Adrenal gland (tissue), 12 donors: Measurements from ENCODE around the gene CYBC1. TPM values are rescaled to one million over a fixed set of nuclear protein-coding genes. Genes with fewer than 3 reads are reported as not detected.

ENCODE experiments used
- DNase-seq, 7 donors: peaks; one replicate each; pipeline ENCODE4 v3.0.0-alpha.2; 2019 to 2020
- H3K27ac ChIP-seq, 5 donors: fragments of 200-600 bp; sonication (generic) in 4 of 5; 1 replicate in 3 of 5; 2 replicates in 2 of 5; pipeline versions ENCODE4 v1.5.1 to v1.8.0; 2016 to 2020; ENCODE audit warnings: mild to moderate bottlenecking in 1 of 5
- H3K27me3 ChIP-seq: fragments of 200-600 bp; 2 replicates; pipeline ENCODE4 v1.8.0; 2021
- H3K36me3 ChIP-seq, 2 donors: fragments of 200-600 bp; replicated peaks in 1 of 2; 1 replicate in 1 of 2; 2 replicates in 1 of 2; pipeline versions ENCODE4 v1.5.1 to v1.8.0; 2018 to 2022
- H3K4me1 ChIP-seq, 2 donors: fragments of 200-600 bp; replicated peaks in 1 of 2; 1 replicate in 1 of 2; 2 replicates in 1 of 2; pipeline versions ENCODE4 v1.5.1 to v1.8.0; 2018 to 2021
- H3K4me3 ChIP-seq, 4 donors: fragments of 200-600 bp; sonication (generic) in 3 of 4; one replicate each; pipeline ENCODE4 v1.5.1; 2016 to 2018
- H3K9me3 ChIP-seq, 3 donors: fragments of 200-600 bp; sonication (generic) in 1 of 3; replicated peaks in 1 of 3; 1 replicate in 2 of 3; 2 replicates in 1 of 3; pipeline versions ENCODE4 v1.5.1 to v1.8.0; 2016 to 2021
- CTCF ChIP-seq, 6 experiments: fragments of 450-650 bp in 4 of 6; fragments of 200-600 bp in 2 of 6; sonication (generic) in 1 of 6; IDR thresholded peaks; 1 replicate in 5 of 6; 2 replicates in 1 of 6; pipeline versions ENCODE4 v1.5.1 to v1.8.0; 2016 to 2021; ENCODE audit warnings: antibody characterized with exemption in 6 of 6, mild to moderate bottlenecking in 2 of 6, moderate library complexity in 1 of 6
- POLR2A ChIP-seq, 2 donors: fragments of 450-650 bp; IDR thresholded peaks; one replicate each; pipeline ENCODE4 v1.6.1; 2017; ENCODE audit warnings: antibody characterized with exemption in 2 of 2, mild to moderate bottlenecking in 2 of 2, moderate library complexity in 1 of 2
- WGBS, 4 donors: extraction: QIAGEN DNeasy Blood & Tissue Kit in 2 of 4; methylation state at CpG; one replicate each; pipeline versions ENCODE4 v1.1.5 to v1.1.7; 2013 to 2017; 5-methylcytosine and 5-hydroxymethylcytosine counted together
- intact Hi-C, 2 donors: fragments of 100-400 bp; cut with DNase I; formaldehyde crosslinking; loops; one replicate each; pipeline versions ENCODE4 v1.14.1 to v1.15.0; 2022 to 2023
- polyA plus RNA-seq, 3 donors: library from polyadenylated mRNA; stranded (reverse); fragments of 200-250 nt in 2 of 3; fragments of 350-450 nt in 1 of 3; fragmentation: Illumina TruSeq in 1 of 3; extraction: RNeasy Lipid Tissue Mini Kit (QIAGEN cat#74804) in 1 of 3; gene quantifications; one replicate each; pipeline ENCODE4 v1.2.3, GENCODE V29; 2013 to 2014
- total RNA-seq, 9 donors: library from RNA; depleted of rRNA in 4 of 9; stranded (reverse); fragments of >200 nt in 4 of 9; fragments of 120-200 nt in 1 of 9; fragmentation: NEBNext Ultra II Directional in 1 of 9; extraction: Animal tissue kit (Norgen Biotek cat#: 25700) in 1 of 9; gene quantifications; one replicate each; pipeline versions ENCODE4 v1.1.0 to v1.2.4, GENCODE V29; 2013 to 2023
- donor health status: healthy with polysubstance abuse.
- donor health status: Bipolar disorder and iron deficiency.
- donor health status: DM: yes; HTN: yes; CAD: no.
- donor health status: DM: no; HTN: no; CAD: no.
- donor health status: DM: no; HTN: no; CAD: no.
- donor health status: DM: yes; HTN: yes; CAD: no.

The CYBC1 gene
- total and polyA plus RNA-seq, 12 donors: 34.6 to 160 (median 69.9) TPM

- Histone ChIP-seq H3K9me3 (no peaks in the 10 kb centered on the region), H3K27me3 (no peaks in the 10 kb centered on the region), H3K4me1 (no peaks in the 10 kb centered on the region), H3K27ac (no peak overlapping the region), H3K36me3 (peaks cover 0 to 83% of the 10 kb centered on the region in 2 donors), H3K4me3 (no peak overlapping the region)
- DNase-seq: no peak
- TF ChIP-seq CTCF (IDR thresholded peaks at IDR 0.05): no peak
- no peak for TF ChIP-seq POLR2A (IDR thresholded peaks at IDR 0.05)
- WGBS, 4 donors: 79 to 95% (median 91%) methylated on average over 5 of the region's 5 CpGs
- intact Hi-C loops: no loop called here
These were observed 29.1 kb upstream of the CYBC1 start for GRCh38 chr17:82479602-82480001.

- H3K27me3 ChIP-seq: no peaks in the 10 kb centered on the region
- no peak overlapping the region for H3K27ac ChIP-seq
- H3K9me3 ChIP-seq: no peaks in the 10 kb centered on the region
- no peak overlapping the region for H3K4me3 ChIP-seq
- peaks cover 0 to 83% of the 10 kb centered on the region in 2 donors for H3K36me3 ChIP-seq
- H3K4me1 ChIP-seq: no peaks in the 10 kb centered on the region
- 93 to 97% (median 95%) methylated on average over 6 to 8 of the region's 8 CpGs for WGBS, 4 donors
- TF ChIP-seq POLR2A (IDR thresholded peaks at IDR 0.05) (no peak), CTCF (IDR thresholded peaks at IDR 0.05) (no peak)
- DNase-seq: no peak
- intact Hi-C loops: no loop called here
These were observed 27.4 kb upstream of the CYBC1 start for GRCh38 chr17:82477934-82478333.

GRCh38 chr17:82475458-82475857, 24.9 kb upstream of the CYBC1 start:
- Histone ChIP-seq H3K9me3 (no peaks in the 10 kb centered on the region), H3K27ac (no peak overlapping the region), H3K27me3 (no peaks in the 10 kb centered on the region), H3K4me1 (no peaks in the 10 kb centered on the region), H3K36me3 (peaks cover 0 to 79% of the 10 kb centered on the region in 2 donors), H3K4me3 (no peak overlapping the region)
- WGBS, 4 donors: 88 to 97% (median 92%) methylated on average over 5 to 8 of the region's 8 CpGs
- TF ChIP-seq CTCF (IDR thresholded peaks at IDR 0.05) (no peak), POLR2A (IDR thresholded peaks at IDR 0.05) (no peak)
- intact Hi-C loops: no loop called here
- no peak for DNase-seq

- H3K27ac ChIP-seq: no peak overlapping the region
- H3K36me3 ChIP-seq: peaks cover 0 to 77% of the 10 kb centered on the region in 2 donors
- 86 to 91% (median 90%) methylated on average over 11 of the region's 11 CpGs for WGBS, 4 donors
- no peak for DNase-seq
- no peaks in the 10 kb centered on the region for H3K4me1 ChIP-seq
- intact Hi-C loops: no loop called here
- H3K27me3 ChIP-seq: no peaks in the 10 kb centered on the region
- H3K9me3 ChIP-seq: no peaks in the 10 kb centered on the region
- H3K4me3 ChIP-seq: no peak overlapping the region
- TF ChIP-seq POLR2A (IDR thresholded peaks at IDR 0.05) (no peak), CTCF (IDR thresholded peaks at IDR 0.05) (no peak)
These were observed 23.9 kb upstream of the CYBC1 start for GRCh38 chr17:82474223-82475010.
